ENCODE results near the gene B3GNT9.
A peak's percentile ranks its signal among the peaks of the same experiment; 100 is the strongest.

B3GNT9 gene, protein sequence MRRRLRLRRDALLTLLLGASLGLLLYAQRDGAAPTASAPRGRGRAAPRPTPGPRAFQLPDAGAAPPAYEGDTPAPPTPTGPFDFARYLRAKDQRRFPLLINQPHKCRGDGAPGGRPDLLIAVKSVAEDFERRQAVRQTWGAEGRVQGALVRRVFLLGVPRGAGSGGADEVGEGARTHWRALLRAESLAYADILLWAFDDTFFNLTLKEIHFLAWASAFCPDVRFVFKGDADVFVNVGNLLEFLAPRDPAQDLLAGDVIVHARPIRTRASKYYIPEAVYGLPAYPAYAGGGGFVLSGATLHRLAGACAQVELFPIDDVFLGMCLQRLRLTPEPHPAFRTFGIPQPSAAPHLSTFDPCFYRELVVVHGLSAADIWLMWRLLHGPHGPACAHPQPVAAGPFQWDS

GRCh38 chr16:67150833-67151396, at the start of gene B3GNT9:
B3GNT9 (minus strand) TSS chr16:67150998; CDS start chr16:67150485, 513 bp downstream.
- peak within 1 kb of the TSS in 20 of 21 experiments; percentile 64 to 96 (median 84) for H3K27ac ChIP-seq
- H3K4me3 ChIP-seq, result peak within 1 kb of the TSS; percentile 51 to 78 (median 62)

GRCh38 chr16:67200491-67200890, 49.7 kb upstream of the B3GNT9 start:
- H3K4me3 ChIP-seq, result no peak overlapping the region
- no peak overlapping the region for H3K27ac ChIP-seq

DNA sequence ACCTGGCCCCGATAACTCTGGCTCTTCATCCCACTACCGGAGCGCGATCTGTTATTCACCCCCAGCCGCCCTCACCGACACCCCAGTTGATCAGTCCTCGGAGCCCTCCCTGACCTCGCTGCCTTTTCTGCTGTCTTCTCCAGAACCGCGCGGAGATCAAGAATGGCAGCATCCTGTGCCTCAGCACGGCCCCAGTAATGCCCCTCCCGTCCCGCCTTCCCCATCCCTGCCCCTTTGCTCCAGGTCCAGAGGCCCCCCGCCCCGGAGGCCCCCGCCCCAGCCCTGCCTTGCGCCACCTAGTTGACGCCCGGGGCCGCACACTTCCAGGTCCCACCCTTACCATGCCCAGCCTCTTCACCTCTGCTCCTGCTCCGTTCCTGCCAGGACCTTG, 49.0 kb upstream of the B3GNT9 start:
- Histone ChIP-seq H3K4me3 (peak overlapping the region; percentile 32 to 62 (median 41)), H3K27ac (peak overlapping the region in 7 of 21 experiments; percentile 72 to 78 (median 75))

DNA sequence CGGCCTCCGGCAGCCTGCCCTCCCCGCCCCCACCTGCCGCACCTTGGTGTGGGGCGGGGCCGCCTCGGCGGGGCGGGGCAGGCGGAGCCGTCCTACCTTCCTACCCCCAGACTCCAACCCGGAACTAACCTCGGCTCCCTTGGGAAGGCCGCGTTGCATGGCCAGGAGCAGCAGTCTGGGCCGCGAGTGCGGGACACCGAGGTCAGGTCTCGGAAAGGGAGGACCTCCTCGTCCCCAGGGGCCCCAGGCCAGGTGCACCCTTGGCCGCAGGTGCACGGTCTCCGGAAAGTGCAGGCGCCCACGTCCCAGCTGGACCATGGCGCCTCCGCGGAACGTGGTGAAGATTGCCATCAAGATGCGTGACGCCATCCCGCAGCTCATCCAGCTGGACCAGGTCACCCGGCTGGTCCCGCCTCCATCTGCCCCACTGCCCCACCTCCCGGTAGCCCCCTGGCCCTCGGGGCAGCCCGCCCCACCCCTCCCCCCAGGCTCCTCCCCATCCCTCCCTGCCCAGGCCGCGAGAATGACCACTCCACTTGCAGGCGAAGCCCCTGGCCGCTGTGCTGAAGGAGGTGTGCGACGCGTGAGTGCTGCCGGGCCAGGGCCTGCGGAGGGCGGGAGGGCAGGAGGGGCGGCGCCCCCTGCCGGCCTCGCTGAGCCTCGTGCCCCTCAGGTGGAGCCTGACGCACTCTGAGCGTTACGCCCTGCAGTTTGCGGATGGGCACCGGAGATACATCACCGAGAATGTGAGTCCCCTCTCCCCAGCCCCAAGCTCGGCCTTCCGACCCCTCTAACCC, 48.4 kb upstream of the B3GNT9 start, which contains the start of gene ELMO3:
ELMO3 (plus strand) TSS at position 121 of the 797 bp plus-strand sequence; CDS start at position 317, 196 bp downstream.
- peak within 1 kb of the TSS in 20 of 21 experiments; percentile 14 to 87 (median 73) for H3K27ac ChIP-seq
- H3K4me3 ChIP-seq, result peak within 1 kb of the TSS; percentile 32 to 62 (median 41)

GRCh38 chr16:67198238-67198734, 47.5 kb upstream of the B3GNT9 start:
- Histone ChIP-seq H3K4me3 (no peak overlapping the region), H3K27ac (peak overlapping the region in 13 of 21 experiments; percentile 5 to 87 (median 73))

DNA sequence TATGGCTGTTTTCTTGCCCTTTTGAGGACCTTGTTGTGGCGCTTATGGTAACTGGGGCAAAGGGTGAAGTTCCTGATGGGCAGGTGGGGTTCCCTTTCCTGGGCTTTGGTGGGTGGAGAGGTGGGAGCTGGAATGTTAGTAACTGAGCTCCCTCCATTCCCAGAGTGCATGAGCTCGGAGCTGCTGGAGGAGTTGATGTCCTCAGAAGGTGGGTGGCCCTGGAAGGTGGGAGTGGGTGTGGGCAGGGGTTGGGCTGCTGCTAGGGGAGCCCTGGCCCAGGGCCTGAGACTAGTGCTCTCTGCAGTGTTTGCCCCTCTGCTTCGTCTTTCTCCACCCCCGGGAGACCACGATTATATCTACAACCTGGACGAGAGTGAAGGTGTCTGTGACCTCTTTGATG, 46.9 kb upstream of the B3GNT9 start:
- Histone ChIP-seq H3K4me3 (no peak overlapping the region), H3K27ac (peak overlapping the region in 9 of 21 experiments; percentile 2 to 82 (median 72))

GRCh38 chr16:67196881-67197280, 46.1 kb upstream of the B3GNT9 start:
- Histone ChIP-seq H3K27ac (no peak overlapping the region), H3K4me3 (no peak overlapping the region)

GRCh38 chr16:67195676-67196075, 44.9 kb upstream of the B3GNT9 start:
- Histone ChIP-seq H3K4me3 (no peak overlapping the region), H3K27ac (no peak overlapping the region)

DNA sequence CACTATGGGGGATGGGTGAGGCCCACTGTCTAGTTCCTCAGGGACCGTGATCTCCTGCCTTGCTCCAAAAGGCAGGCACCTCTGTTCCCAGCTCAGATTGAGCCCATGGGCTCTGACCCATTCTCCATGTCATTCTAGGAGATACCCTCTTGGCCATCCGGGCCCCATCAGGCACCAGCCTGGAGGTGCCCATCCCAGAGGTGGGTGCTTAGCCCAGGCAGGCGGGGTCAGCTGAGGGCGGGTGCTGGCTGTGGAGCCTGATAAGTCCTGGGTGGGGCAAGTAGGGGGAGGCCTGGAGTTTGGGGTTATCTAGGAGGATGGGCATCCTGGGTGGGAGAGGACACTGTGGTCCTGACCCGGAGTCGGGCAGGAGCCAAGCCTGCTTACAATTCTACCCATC, 43.5 kb upstream of the B3GNT9 start:
- Histone ChIP-seq H3K4me3 (no peak overlapping the region), H3K27ac (peak overlapping the region in 2 of 21 experiments; percentile 97)

DNA sequence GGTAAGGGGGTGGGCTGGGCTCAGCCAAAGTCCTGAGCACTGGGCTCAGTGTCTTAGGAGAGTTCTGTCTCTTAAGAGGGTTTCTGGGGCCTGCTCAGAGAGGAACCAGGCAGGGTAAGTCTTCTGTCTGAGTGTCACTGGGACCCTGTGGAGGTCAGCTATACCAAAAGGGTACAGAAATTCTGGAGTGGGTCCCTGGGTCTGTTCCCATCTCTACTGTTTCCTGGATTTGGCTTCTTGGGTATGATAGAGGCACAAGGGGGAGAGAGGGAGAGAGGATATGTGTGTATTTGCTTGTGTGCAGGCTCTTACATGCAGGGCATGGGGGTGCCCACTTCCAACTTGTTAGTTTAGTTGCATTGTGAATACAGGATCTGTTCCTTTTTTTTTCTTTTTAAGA, 42.7 kb upstream of the B3GNT9 start:
- Histone ChIP-seq H3K4me3 (peak overlapping the region in 3 of 7 experiments; percentile 93 to 100 (median 95)), H3K27ac (peak overlapping the region in 13 of 21 experiments; percentile 24 to 97 (median 94))

- peak overlapping the region in 20 of 21 experiments; percentile 78 to 97 (median 90) for H3K27ac ChIP-seq
- H3K4me3 ChIP-seq, result peak overlapping the region; percentile 61 to 100 (median 95)
Observed at GRCh38 chr16:67192781-67193361, 42.1 kb upstream of the B3GNT9 start.

- H3K4me3 ChIP-seq, result peak within 1 kb of the TSS; percentile 61 to 100 (median 95)
- H3K27ac ChIP-seq, result peak within 1 kb of the TSS; percentile 69 to 97 (median 90)
Observed at GRCh38 chr16:67191995-67192681, 41.3 kb upstream of the B3GNT9 start, which contains the start of gene E2F4. E2F4 (plus strand) TSS chr16:67192155; CDS start chr16:67192228, 73 bp downstream.

DNA sequence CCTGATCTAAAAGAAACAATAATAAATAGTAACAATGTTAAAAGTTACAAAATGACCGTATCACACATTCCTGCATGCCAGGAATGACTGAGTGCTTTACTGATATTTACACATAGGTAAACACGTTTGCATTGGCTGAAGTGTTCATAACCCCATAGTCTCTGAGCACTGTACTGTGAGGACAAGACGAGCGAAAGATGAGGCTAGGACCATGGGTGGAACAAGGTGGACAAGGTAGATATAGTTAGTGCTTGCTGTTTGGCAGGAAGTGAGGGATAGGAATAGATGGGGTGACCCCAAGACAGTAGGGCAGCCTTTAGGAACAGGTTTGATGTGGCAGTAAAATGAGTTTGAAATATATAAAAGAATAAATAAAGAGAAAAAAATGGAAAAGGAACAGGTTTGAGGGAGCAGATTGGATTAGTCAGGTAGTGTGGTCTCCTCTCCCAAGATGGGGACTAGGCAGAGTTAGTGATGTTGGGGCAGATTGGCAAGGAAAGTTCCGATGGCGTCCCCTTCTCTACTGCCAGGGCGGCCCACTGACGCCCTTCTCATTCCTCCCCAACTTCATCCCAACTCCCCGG, 40.7 kb upstream of the B3GNT9 start:
- Histone ChIP-seq H3K27ac (peak overlapping the region in 5 of 21 experiments; percentile 88 to 97 (median 95)), H3K4me3 (peak overlapping the region in 6 of 7 experiments; percentile 61 to 100 (median 95))

DNA sequence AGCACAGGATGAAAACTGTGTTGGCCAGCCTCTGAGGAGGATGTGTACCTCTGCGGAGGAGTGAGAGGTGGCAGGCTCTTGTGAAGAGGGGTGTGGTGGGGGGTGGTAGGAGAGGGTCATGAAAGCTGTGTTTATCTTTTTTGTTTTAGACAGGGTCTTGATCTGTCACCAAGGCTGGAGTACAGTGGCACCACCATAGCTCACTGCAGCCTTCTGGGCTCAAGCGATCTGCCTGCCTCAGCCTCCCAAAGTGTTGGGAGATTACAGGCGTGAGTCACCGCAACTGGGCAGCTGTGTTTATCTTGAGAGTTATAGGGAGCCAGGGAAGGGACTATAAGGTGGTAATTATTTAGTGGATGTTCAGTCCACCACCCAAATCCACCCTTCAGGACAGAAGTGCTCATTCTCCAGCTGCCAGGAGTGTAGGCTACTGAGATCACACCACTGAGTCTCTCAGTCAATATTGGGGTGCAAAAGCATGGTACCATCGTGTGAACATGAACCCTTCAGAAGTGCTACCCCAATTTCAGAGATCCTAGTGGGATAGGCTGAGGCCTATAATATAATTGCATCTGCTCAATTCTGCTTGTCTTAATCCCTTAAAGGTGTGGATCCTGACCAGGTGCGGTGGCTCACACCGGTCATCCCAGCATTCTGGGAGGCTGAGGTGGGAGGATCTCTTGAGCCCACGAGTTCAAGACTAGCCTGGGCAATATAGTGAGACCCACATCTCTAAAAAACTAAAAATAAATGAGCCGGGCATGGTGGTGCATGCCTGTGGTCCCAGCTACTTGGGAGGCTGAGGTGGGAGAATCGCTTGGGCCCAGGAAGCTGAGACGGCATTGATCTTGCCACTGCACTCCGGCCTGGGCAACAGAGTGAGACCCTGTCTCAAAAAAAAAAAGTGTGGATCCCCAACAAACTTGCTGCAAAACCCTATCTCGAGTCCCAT, 39.9 kb upstream of the B3GNT9 start:
- no peak overlapping the region for H3K27ac ChIP-seq
- no peak overlapping the region for H3K4me3 ChIP-seq

GRCh38 chr16:67190041-67190440, 39.2 kb upstream of the B3GNT9 start, which contains the start of gene EXOC3L1:
EXOC3L1 (minus strand) TSS chr16:67190136; CDS start chr16:67189676, 460 bp downstream.
- no peak within 1 kb of the TSS for H3K4me3 ChIP-seq
- H3K27ac ChIP-seq, result peak within 1 kb of the TSS in 1 of 21 experiments; percentile 58

DNA sequence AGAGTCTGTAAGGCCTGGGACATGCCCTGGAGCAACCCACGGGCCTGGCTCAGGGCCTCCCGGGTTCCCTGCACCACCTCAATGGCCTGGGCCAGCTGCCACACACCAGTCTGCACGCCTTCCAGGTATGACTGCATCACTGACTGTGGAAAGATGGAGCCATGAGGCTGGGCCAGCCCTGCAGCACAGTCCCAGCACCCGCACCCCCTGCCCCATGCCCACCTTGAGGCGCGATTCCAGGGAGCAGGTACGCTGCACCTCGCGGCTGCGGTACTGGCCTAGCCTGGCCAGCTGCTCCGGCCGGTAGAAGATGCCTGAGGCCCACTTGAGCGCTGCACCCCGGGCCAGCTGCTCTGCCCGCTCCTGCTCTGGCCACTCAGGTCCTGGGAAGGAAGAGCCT, 38.0 kb upstream of the B3GNT9 start:
- no peak overlapping the region for H3K4me3 ChIP-seq
- H3K27ac ChIP-seq, result no peak overlapping the region

- no peak overlapping the region for H3K27ac ChIP-seq
- H3K4me3 ChIP-seq, result no peak overlapping the region
Observed at GRCh38 chr16:67188323-67188722, 37.5 kb upstream of the B3GNT9 start.

All from skin epidermis (tissue), 12 donors.